HepG2 (cell line): ENCODE measurements around the gene ACTR6. TPM values are rescaled to one million over a fixed set of nuclear protein-coding genes. Genes with fewer than 3 reads are reported as not detected.

ENCODE experiments used
- ATAC-seq: fragments of 200-7000 bp; cut with Tn5 transposase; 3 replicates; pipeline ENCODE4 v1.9.1; 2020; ENCODE audit warnings: mild to moderate bottlenecking, moderate library complexity
- BruUV-seq: library from RNA; stranded (reverse); fragments of 400-500 nt; replicated peaks from 2 replicates; lab custom pipeline; 2021; lab: Mats Ljungman, UMichigan
- CTCF ChIA-PET: fragments of 300-600 bp; formaldehyde crosslinking; extraction: SDS; loops from one replicate; lab custom pipeline; 2021; ENCODE audit warnings: low total read pairs, inconsistent platforms, low intra/inter-chr PET ratio; lab: Yijun Ruan, JAX
- POLR2A ChIA-PET: fragments of 350-600 bp; sonication (Branson Sonifier 250); formaldehyde crosslinking; loops from one replicate; lab custom pipeline; 2020; ENCODE audit warnings: antibody characterized with exemption, inconsistent platforms; lab: Yijun Ruan, JAX
- DNase-seq: peaks from one replicate; pipeline ENCODE4 v3.0.0-alpha.2; 2015; ENCODE audit warnings: low spot score
- FAIRE-seq: peaks from 3 replicates; lab custom pipeline; 2011; peaks lifted over from hg19 to GRCh38; lab: Jason Lieb, UNC
- H2AFZ ChIP-seq: one replicate; pipeline ENCODE4 v1.6.1; 2011; ENCODE audit warnings: low read length, inconsistent platforms
- H3K27ac ChIP-seq: fragments of 300-600 bp; 3 replicates; pipeline ENCODE4 v1.8.0; 2011; ENCODE audit warnings: mixed run types, mild to moderate bottlenecking, mixed read lengths, low read length, inconsistent platforms; ENCODE audit not compliant: insufficient read depth; ENCODE audit errors: extremely low read length
- H3K27me3 ChIP-seq, 2 experiments: fragments of 200-600 bp in 1 of 2; 2 replicates in 1 of 2; 3 replicates in 1 of 2; pipeline versions ENCODE4 v1.6.0 to v1.8.0; 2011; ENCODE audit warnings: low read length in 2 of 2, mild to moderate bottlenecking in 2 of 2, moderate library complexity in 2 of 2, inconsistent platforms in 1 of 2; ENCODE audit not compliant: insufficient read depth in 2 of 2, control insufficient read depth in 1 of 2
- H3K36me3 ChIP-seq, 2 experiments: fragments of 200-600 bp in 1 of 2; replicated peaks in 1 of 2; 2 replicates in 1 of 2; 3 replicates in 1 of 2; pipeline versions ENCODE4 v1.5.1 to v1.8.0; 2011; ENCODE audit warnings: low read length in 2 of 2, inconsistent platforms in 1 of 2; ENCODE audit not compliant: insufficient read depth in 2 of 2, control insufficient read depth in 1 of 2
- H3K4me1 ChIP-seq: 2 replicates; pipeline ENCODE4 v1.5.1; 2012; ENCODE audit warnings: low read length, inconsistent platforms; ENCODE audit not compliant: insufficient read depth
- H3K4me2 ChIP-seq: 2 replicates; pipeline ENCODE4 v1.6.0; 2011; ENCODE audit warnings: low read depth, low read length, inconsistent platforms
- H3K4me3 ChIP-seq, 3 experiments: fragments of 200-600 bp in 1 of 3; sonication (generic), shearing (Covaris generic) in 1 of 3; replicated peaks in 1 of 3; 2 replicates each; pipeline ENCODE4 v1.5.1; 2011 to 2016; ENCODE audit warnings: low read length in 3 of 3, inconsistent platforms in 2 of 3, low read depth in 2 of 3, mild to moderate bottlenecking in 2 of 3, control low read depth in 1 of 3, mixed read lengths in 1 of 3; ENCODE audit not compliant: insufficient read depth in 1 of 3
- H3K79me2 ChIP-seq: one replicate; pipeline ENCODE4 v1.6.1; 2011; ENCODE audit warnings: low read length, inconsistent platforms; ENCODE audit not compliant: insufficient read depth
- H3K9ac ChIP-seq: 2 replicates; pipeline ENCODE4 v1.6.0; 2011; ENCODE audit warnings: mild to moderate bottlenecking, low read depth, low read length, inconsistent platforms; ENCODE audit not compliant: insufficient read depth
- H3K9me3 ChIP-seq: 2 replicates; pipeline ENCODE4 v1.5.1; 2012; ENCODE audit warnings: mild to moderate bottlenecking, low read length
- H4K20me1 ChIP-seq: 2 replicates; pipeline ENCODE4 v1.6.0; 2011; ENCODE audit warnings: inconsistent platforms, mild to moderate bottlenecking, low read length, moderate library complexity; ENCODE audit not compliant: insufficient read depth
- FOXK1 ChIP-seq: sonication (generic); formaldehyde crosslinking; IDR thresholded peaks from 2 replicates; pipeline ENCODE4 v1.4.0; 2020; ENCODE audit warnings: low read depth, missing genetic modification reagents, borderline replicate concordance
- FOXP1 ChIP-seq, 2 experiments: fragments of 450-650 bp in 1 of 2; IDR thresholded peaks; 2 replicates each; pipeline ENCODE4 v1.6.1; 2017 to 2018; ENCODE audit warnings: antibody characterized with exemption in 1 of 2
- FOXP4 ChIP-seq: sonication (generic); formaldehyde crosslinking; IDR thresholded peaks from 2 replicates; pipeline ENCODE4 v1.4.0; 2020; ENCODE audit warnings: missing genetic modification reagents
- GATAD2A ChIP-seq: IDR thresholded peaks from 2 replicates; pipeline ENCODE4 v1.6.1; 2016
- PATZ1 ChIP-seq: sonication (generic); formaldehyde crosslinking; IDR thresholded peaks from 2 replicates; pipeline ENCODE4 v1.4.0; 2020; ENCODE audit warnings: missing genetic modification reagents
- SALL1 ChIP-seq: sonication (generic); formaldehyde crosslinking; IDR thresholded peaks from 2 replicates; pipeline ENCODE4 v1.8.0; 2022; ENCODE audit warnings: mild to moderate bottlenecking, missing genetic modification reagents
- TIGD3 ChIP-seq: sonication (generic); formaldehyde crosslinking; IDR thresholded peaks from 2 replicates; pipeline ENCODE4 v1.5.1; 2020; ENCODE audit warnings: mild to moderate bottlenecking, missing genetic modification reagents, borderline replicate concordance
- ZBTB4 ChIP-seq: sonication (generic); formaldehyde crosslinking; IDR thresholded peaks from 2 replicates; pipeline ENCODE4 v1.4.0; 2020; ENCODE audit warnings: missing genetic modification reagents, mild to moderate bottlenecking, borderline replicate concordance
- ZBTB7A ChIP-seq: sonication (generic); formaldehyde crosslinking; IDR thresholded peaks from 2 replicates; pipeline ENCODE4 v1.8.0; 2022; ENCODE audit warnings: mild to moderate bottlenecking, missing genetic modification reagents
- ZNF12 ChIP-seq: sonication (generic); formaldehyde crosslinking; IDR thresholded peaks from 2 replicates; pipeline ENCODE4 v1.5.0; 2020; ENCODE audit warnings: missing genetic modification reagents
- ZNF589 ChIP-seq: sonication (generic); formaldehyde crosslinking; conservative IDR thresholded peaks from 2 replicates; pipeline ENCODE4 v1.8.0; 2022; ENCODE audit warnings: mild to moderate bottlenecking, moderate library complexity, missing genetic modification reagents
- ZZZ3 ChIP-seq: sonication (generic); formaldehyde crosslinking; IDR thresholded peaks from 2 replicates; pipeline ENCODE4 v1.4.0; 2020; ENCODE audit warnings: missing genetic modification reagents, mild to moderate bottlenecking, borderline replicate concordance
- WGBS: methylation state at CpG from one replicate; pipeline ENCODE4 v1.1.6; 2017; ENCODE audit warnings: low lambda C conversion rate; 5-methylcytosine and 5-hydroxymethylcytosine counted together
- in situ Hi-C: cut with HindIII; loops from 2 replicates; pipeline ENCODE4 v1.10.0; 2017; ENCODE audit warnings: low pct_unique_long_range_greater_than_20kb; ENCODE audit not compliant: extremely low pct_ligation_motif_present
- intact Hi-C: fragments of 100-400 bp; cut with micrococcal nuclease; formaldehyde crosslinking; loops from one replicate; pipeline ENCODE4 v1.10.0; 2022; ENCODE audit not compliant: unreplicated experiment
- polyA plus RNA-seq, 8 experiments: library from polyadenylated mRNA; depleted of rRNA in 3 of 8; stranded (reverse) in 7 of 8; unstranded in 1 of 8; fragments of >200 nt; fragmentation: Illumina TruSeq in 4 of 8; extraction: Trizol in 4 of 8; gene quantifications; 2 replicates each; pipeline versions ENCODE4 v1.2.1 to v1.2.3, GENCODE V29; 2011 to 2016; ENCODE audit warnings: low read depth in 4 of 8, missing spikeins in 1 of 8, mixed read lengths in 1 of 8; ENCODE audit not compliant: insufficient read depth in 1 of 8
- total RNA-seq, 5 experiments: library from RNA; depleted of rRNA; stranded (reverse); fragments of >200 nt; fragmentation: Illumina TruSeq; extraction: Trizol; gene quantifications; 2 replicates each; pipeline ENCODE4 v1.2.3, GENCODE V29; 2016; ENCODE audit warnings: low read depth in 1 of 5

The ACTR6 gene
- total and polyA plus RNA-seq, 2 of the 13 experiments (the other 11 are each of a cell fraction or from before 2014, with no cell fraction given) = 12.9 to 22.4 TPM

- TF ChIP-seq ZBTB4 (CRISPR knock-in tag) = no peak
Observed at GRCh38 chr12:100179252-100179651, 21.4 kb upstream of the ACTR6 start (continued).

- BruUV-seq = no TSS peak
- Histone ChIP-seq H3K36me3 (peaks cover 0 to 13% of the 10 kb centered on the region in 2 experiments; a peak in 1 of 5 replicates), H3K4me1 (peaks cover 17% of the 10 kb centered on the region), H3K79me2 (no peaks in the 10 kb centered on the region), H3K9me3 (no peaks in the 10 kb centered on the region), H3K9ac (no peak overlapping the region), H3K27ac (no peak overlapping the region), H3K27me3 (no peaks in the 10 kb centered on the region), H3K4me3 (no peak overlapping the region), H4K20me1 (no peaks in the 10 kb centered on the region), H2AFZ (no peak overlapping the region), H3K4me2 (no peak overlapping the region)
- ATAC-seq (peak; percentile 51; the same call in 1 of the 3 replicates), FAIRE-seq (no peak), DNase-seq (peak; percentile 63)
- in situ Hi-C loops = no loop called here
- intact Hi-C loops = loop anchor here (1.0 kb wide), 1 partner anchor 15 kb away; no protein-coding TSS in a partner anchor
- WGBS = 80% methylated on average over 8 of the region's 8 CpGs
- CTCF ChIA-PET = no interaction called here
- POLR2A ChIA-PET = no interaction called here
- peak; percentile 25; the same call in 1 of the 2 replicates for TF ChIP-seq FOXP4 (CRISPR knock-in tag)
- no peak for TF ChIP-seq TIGD3 (CRISPR knock-in tag)
- peak; percentile 47; the same call in 1 of the 2 replicates for TF ChIP-seq PATZ1
- TF ChIP-seq ZZZ3 = no peak
- TF ChIP-seq GATAD2A (CRISPR knock-in tag) = peak; percentile 77
- no peak for TF ChIP-seq ZBTB7A (CRISPR knock-in tag)
- no peak for TF ChIP-seq FOXP1 (IDR thresholded peaks at IDR 0.05)
- TF ChIP-seq FOXP1 (CRISPR knock-in tag; IDR thresholded peaks at IDR 0.05) = peak; percentile 64; the same call in 1 of the 2 replicates
- peak; percentile 93 for TF ChIP-seq ZNF12
- TF ChIP-seq ZNF589 (CRISPR knock-in tag) = no peak
- 0 out of 2 replicates have a peak, but pooled peaks have one; percentile 6 for TF ChIP-seq FOXK1
- peak; percentile 55 for TF ChIP-seq SALL1 (CRISPR knock-in tag)
Observed at GRCh38 chr12:100184549-100185145, 16.0 kb upstream of the ACTR6 start.
